Duodenal mucosa (tissue), 2 donors: ENCODE data around the gene CCDC154.

Experiments
- H3K27ac ChIP-seq: one replicate; pipeline ENCODE4 v1.7.0; 2013; ENCODE audit warnings: low read depth, low read length
- H3K27me3 ChIP-seq, 2 donors: one replicate each; pipeline ENCODE4 v1.7.0; 2013; ENCODE audit warnings: low read length in 2 of 2, control low read depth in 1 of 2; ENCODE audit not compliant: insufficient read depth in 2 of 2, control insufficient read depth in 1 of 2
- H3K36me3 ChIP-seq, 2 donors: one replicate each; pipeline ENCODE4 v1.7.0; 2013; ENCODE audit warnings: low read length in 2 of 2, control low read depth in 1 of 2; ENCODE audit not compliant: insufficient read depth in 2 of 2, control insufficient read depth in 1 of 2
- H3K4me1 ChIP-seq, 2 donors: one replicate each; pipeline ENCODE4 v1.7.0; 2013; ENCODE audit warnings: low read length in 2 of 2, control low read depth in 1 of 2; ENCODE audit not compliant: insufficient read depth in 2 of 2, control insufficient read depth in 1 of 2
- H3K4me3 ChIP-seq, 2 donors: one replicate each; pipeline ENCODE4 v1.7.0; 2013; ENCODE audit warnings: low read length in 2 of 2, low read depth in 1 of 2
- H3K9ac ChIP-seq, 2 donors: one replicate each; pipeline ENCODE4 v1.7.0; 2013; ENCODE audit warnings: low read length in 2 of 2, low read depth in 1 of 2
- H3K9me3 ChIP-seq, 2 donors: one replicate each; pipeline ENCODE4 v1.7.0; 2013; ENCODE audit warnings: low read length in 2 of 2, control low read depth in 1 of 2; ENCODE audit not compliant: control insufficient read depth in 1 of 2

The CCDC154 gene

GRCh38 chr16:1436731-1437355 lies 7.5 kb downstream of the CCDC154 start:
- Histone ChIP-seq H3K4me1 (no peaks in the 10 kb centered on the region), H3K36me3 (no peaks in the 10 kb centered on the region), H3K27ac (no peak overlapping the region)

GRCh38 chr16:1435921-1436697 lies 8.2 kb downstream of the CCDC154 start:
- no peaks in the 10 kb centered on the region for H3K4me1 ChIP-seq

More at GRCh38 chr16:1436731-1437355, 7.5 kb downstream of the CCDC154 start:
- no peaks in the 10 kb centered on the region for H3K27me3 ChIP-seq
- no peak overlapping the region for H3K9ac ChIP-seq
- no peak overlapping the region for H3K4me3 ChIP-seq
- no peaks in the 10 kb centered on the region for H3K9me3 ChIP-seq

GRCh38 chr16:1434644-1435592 lies 9.4 kb downstream of the CCDC154 start:
- no peak overlapping the region for H3K4me3 ChIP-seq
- no peaks in the 10 kb centered on the region for H3K9me3 ChIP-seq
- H3K9ac ChIP-seq = no peak overlapping the region
- no peaks in the 10 kb centered on the region for H3K36me3 ChIP-seq
- no peak overlapping the region for H3K27ac ChIP-seq
- no peaks in the 10 kb centered on the region for H3K4me1 ChIP-seq
- H3K27me3 ChIP-seq = peaks cover 2 to 5% of the 10 kb centered on the region in 2 donors

More at GRCh38 chr16:1435921-1436697, 8.2 kb downstream of the CCDC154 start:
- H3K27me3 ChIP-seq = no peaks in the 10 kb centered on the region
- H3K27ac ChIP-seq = no peak overlapping the region
- H3K9ac ChIP-seq = no peak overlapping the region
- H3K36me3 ChIP-seq = no peaks in the 10 kb centered on the region
- no peak overlapping the region for H3K4me3 ChIP-seq
- H3K9me3 ChIP-seq = no peaks in the 10 kb centered on the region

- Histone ChIP-seq H3K9me3 (no peaks in the 10 kb centered on the region), H3K9ac (no peak overlapping the region), H3K27ac (no peak overlapping the region), H3K4me3 (no peak overlapping the region), H3K36me3 (no peaks in the 10 kb centered on the region), H3K4me1 (no peaks in the 10 kb centered on the region), H3K27me3 (peaks cover 4 to 8% of the 10 kb centered on the region in 2 donors)
These were observed 10.6 kb downstream of the CCDC154 start for GRCh38 chr16:1433756-1434155.

- Histone ChIP-seq H3K27me3 (peaks cover 4 to 8% of the 10 kb centered on the region in 2 donors), H3K9ac (no peak overlapping the region), H3K4me3 (no peak overlapping the region), H3K4me1 (no peaks in the 10 kb centered on the region), H3K36me3 (no peaks in the 10 kb centered on the region), H3K9me3 (no peaks in the 10 kb centered on the region), H3K27ac (no peak overlapping the region)
These were observed 11.1 kb downstream of the CCDC154 start for GRCh38 chr16:1433263-1433560.

GRCh38 chr16:1432388-1433262 lies 11.7 kb downstream of the CCDC154 start:
- Histone ChIP-seq H3K4me1 (no peaks in the 10 kb centered on the region), H3K4me3 (no peak overlapping the region)

GRCh38 chr16:1431497-1432270 lies 12.7 kb downstream of the CCDC154 start:
- peaks cover 4 to 8% of the 10 kb centered on the region in 2 donors for H3K27me3 ChIP-seq
- H3K9ac ChIP-seq = no peak overlapping the region
- no peaks in the 10 kb centered on the region for H3K9me3 ChIP-seq
- H3K36me3 ChIP-seq = no peaks in the 10 kb centered on the region
- H3K27ac ChIP-seq = no peak overlapping the region
- no peaks in the 10 kb centered on the region for H3K4me1 ChIP-seq
- H3K4me3 ChIP-seq = no peak overlapping the region

More at GRCh38 chr16:1432388-1433262, 11.7 kb downstream of the CCDC154 start:
- Histone ChIP-seq H3K9ac (no peak overlapping the region), H3K27ac (no peak overlapping the region), H3K27me3 (peaks cover 4 to 8% of the 10 kb centered on the region in 2 donors), H3K9me3 (no peaks in the 10 kb centered on the region), H3K36me3 (no peaks in the 10 kb centered on the region)

- peaks cover 4 to 8% of the 10 kb centered on the region in 2 donors for H3K27me3 ChIP-seq
- no peak within 1 kb of the TSS for H3K27ac ChIP-seq
These were observed 13.4 kb downstream of the CCDC154 start, which contains the start of gene PERCC1 for GRCh38 chr16:1430759-1431496. Gene PERCC1, plus strand, starts transcription at chr16:1431078. Its CDS starts 1,516 bp downstream, at chr16:1432594.

More at GRCh38 chr16:1430759-1431496, 13.4 kb downstream of the CCDC154 start, which contains the start of gene PERCC1:
- H3K4me3 ChIP-seq = no peak within 1 kb of the TSS
- H3K4me1 ChIP-seq = no peaks in the 10 kb centered on the region
- H3K36me3 ChIP-seq = no peaks in the 10 kb centered on the region
- no peaks in the 10 kb centered on the region for H3K9me3 ChIP-seq
- no peak within 1 kb of the TSS for H3K9ac ChIP-seq
